K562 (cell line): Measurements from ENCODE around the gene ARHGAP31. TPM values are rescaled to one million over a fixed set of nuclear protein-coding genes. Genes with fewer than 3 reads are reported as not detected.

Source experiments
- ATAC-seq: fragments of 200-7000 bp; cut with Tn5 transposase; 3 replicates; pipeline ENCODE4 v1.9.1; 2020; ENCODE audit warnings: moderate library complexity
- BruUV-seq: library from RNA; stranded (reverse); fragments of 400-500 nt; replicated peaks from 2 replicates; lab custom pipeline; 2021; lab: Mats Ljungman, UMichigan
- CTCF ChIA-PET: fragments of 300-600 bp; formaldehyde crosslinking; extraction: SDS; loops from one replicate; lab custom pipeline; 2021; ENCODE audit warnings: low intra/inter-chr PET ratio; lab: Yijun Ruan, JAX
- POLR2A ChIA-PET: fragments of 300-600, 350-650 bp; sonication (Branson Sonifier 250); formaldehyde crosslinking; extraction: SDS; loops from one replicate; lab custom pipeline; 2021; ENCODE audit warnings: antibody characterized with exemption, inconsistent platforms; lab: Yijun Ruan, JAX
- DNase-seq, 4 experiments: peaks; one replicate each; pipeline versions ENCODE4 v3.0.0 to v3.0.0-alpha.2; 2011 to 2018; ENCODE audit warnings: low spot score in 3 of 4, mixed read lengths in 3 of 4; ENCODE audit errors: extremely low read depth in 1 of 4
- FAIRE-seq: peaks from 2 replicates; lab custom pipeline; 2011; peaks lifted over from hg19 to GRCh38; lab: Jason Lieb, UNC
- H2AFZ ChIP-seq: 2 replicates; pipeline ENCODE4 v1.6.0; 2011; ENCODE audit warnings: low read depth, low read length, control low read depth, inconsistent platforms
- H3K27ac ChIP-seq: fragments of 200-600 bp; 3 replicates; pipeline ENCODE4 v1.8.0; 2011; ENCODE audit warnings: low read depth, mild to moderate bottlenecking, control low read depth, inconsistent platforms, low read length, moderate library complexity, mixed read lengths; ENCODE audit errors: extremely low read depth
- H3K27me3 ChIP-seq, 2 experiments: fragments of 300-600 bp in 1 of 2; 2 replicates in 1 of 2; 3 replicates in 1 of 2; pipeline versions ENCODE4 v1.6.0 to v1.8.0; 2011; ENCODE audit warnings: inconsistent platforms in 2 of 2, low read length in 2 of 2, mild to moderate bottlenecking in 1 of 2, mixed read lengths in 1 of 2, moderate library complexity in 1 of 2; ENCODE audit not compliant: control insufficient read depth in 2 of 2, insufficient read depth in 2 of 2
- H3K36me3 ChIP-seq: fragments of 300-600 bp; 3 replicates; pipeline ENCODE4 v1.8.0; 2011; ENCODE audit warnings: mild to moderate bottlenecking, low read length, inconsistent platforms; ENCODE audit not compliant: control insufficient read depth, insufficient read depth
- H3K4me1 ChIP-seq, 2 experiments: fragments of 200-600 bp in 1 of 2; replicated peaks in 1 of 2; 2 replicates in 1 of 2; 3 replicates in 1 of 2; pipeline versions ENCODE4 v1.5.1 to v1.8.0; 2011; ENCODE audit warnings: inconsistent platforms in 2 of 2, low read length in 2 of 2, mild to moderate bottlenecking in 1 of 2, mixed read lengths in 1 of 2, moderate library complexity in 1 of 2; ENCODE audit not compliant: control insufficient read depth in 2 of 2, insufficient read depth in 2 of 2
- H3K4me2 ChIP-seq: 2 replicates; pipeline ENCODE4 v1.6.1; 2011; ENCODE audit warnings: low read length, control low read depth, inconsistent platforms, mixed read lengths; ENCODE audit not compliant: insufficient read depth
- H3K4me3 ChIP-seq: fragments of 200-600 bp; sonication (generic), shearing (Covaris generic); 2 replicates; pipeline ENCODE4 v1.5.1; 2016; ENCODE audit warnings: control low read depth, inconsistent platforms
- H3K79me2 ChIP-seq: fragments of 200-600 bp; 3 replicates; pipeline ENCODE4 v1.8.0; 2011; ENCODE audit warnings: low read length, inconsistent platforms; ENCODE audit not compliant: control insufficient read depth, insufficient read depth
- H3K9ac ChIP-seq, 2 experiments: 2 replicates each; pipeline versions ENCODE4 v1.6.0 to v1.6.1; 2011; ENCODE audit warnings: low read depth in 2 of 2, low read length in 2 of 2, control low read depth in 1 of 2, inconsistent platforms in 1 of 2, mild to moderate bottlenecking in 1 of 2, mixed read lengths in 1 of 2; ENCODE audit not compliant: insufficient read depth in 1 of 2
- H3K9me1 ChIP-seq: one replicate; pipeline ENCODE4 v1.6.0; 2011; ENCODE audit warnings: inconsistent platforms, mild to moderate bottlenecking, low read length, moderate library complexity; ENCODE audit not compliant: control insufficient read depth, insufficient read depth
- H3K9me3 ChIP-seq: replicated peaks from 2 replicates; pipeline ENCODE4 v1.5.1; 2011; ENCODE audit warnings: low read depth, low read length, inconsistent platforms; ENCODE audit not compliant: control insufficient read depth, insufficient read depth
- H4K20me1 ChIP-seq: replicated peaks from 2 replicates; pipeline ENCODE4 v1.6.1; 2011; ENCODE audit warnings: low read length, inconsistent platforms, mixed read lengths; ENCODE audit not compliant: control insufficient read depth, insufficient read depth
- CHAMP1 ChIP-seq: fragments of 450-650 bp; IDR thresholded peaks from 2 replicates; pipeline ENCODE4 v1.6.1; 2016; ENCODE audit warnings: mild to moderate bottlenecking
- ESRRB ChIP-seq: fragments of 250-450 bp; sonication (Bioruptor Pico); IDR thresholded peaks from 2 replicates; pipeline ENCODE4 v1.5.0; 2020; ENCODE audit warnings: mild to moderate bottlenecking, moderate library complexity, borderline replicate concordance
- HMG20A ChIP-seq: fragments of 450-650 bp; formaldehyde crosslinking; conservative IDR thresholded peaks from 2 replicates; pipeline ENCODE4 v1.4.0; 2020; ENCODE audit warnings: mild to moderate bottlenecking, mixed read lengths
- KLF13 ChIP-seq: fragments of 450-650 bp; IDR thresholded peaks from 2 replicates; pipeline ENCODE4 v1.6.1; 2016; ENCODE audit warnings: missing genetic modification characterization, low read depth, mild to moderate bottlenecking, missing compliant biosample characterization, moderate library complexity, borderline replicate concordance
- MAZ ChIP-seq, 2 experiments: fragments of 450-650 bp in 1 of 2; sonication (generic) in 1 of 2; formaldehyde crosslinking; IDR thresholded peaks in 1 of 2; conservative IDR thresholded peaks in 1 of 2; 2 replicates each; pipeline versions ENCODE4 v1.4.0 to v1.5.0; 2020; ENCODE audit warnings: mild to moderate bottlenecking in 1 of 2, missing genetic modification reagents in 1 of 2
- SMAD2 ChIP-seq: fragments of 150-350 bp; IDR thresholded peaks from 2 replicates; pipeline ENCODE4 v1.6.1; 2014; ENCODE audit warnings: low read depth, mild to moderate bottlenecking, low read length
- SRSF9 ChIP-seq: fragments of 200-400 bp; formaldehyde crosslinking; IDR thresholded peaks from 2 replicates; pipeline ENCODE4 v1.6.1; 2017; ENCODE audit warnings: low read depth, low read length, borderline replicate concordance
- ZNF143 ChIP-seq: sonication (generic); formaldehyde crosslinking; IDR thresholded peaks from 2 replicates; pipeline ENCODE4 v1.9.0; 2022; ENCODE audit warnings: mild to moderate bottlenecking, missing genetic modification reagents
- ZNF277 ChIP-seq: fragments of 250-450 bp; sonication (Bioruptor Pico); IDR thresholded peaks from 2 replicates; pipeline ENCODE4 v1.8.0; 2022; ENCODE audit warnings: inconsistent platforms, mild to moderate bottlenecking, moderate library complexity, borderline replicate concordance
- ZNF586 ChIP-seq: fragments of 450-650 bp; formaldehyde crosslinking; conservative IDR thresholded peaks from 2 replicates; pipeline ENCODE4 v1.4.0; 2020; ENCODE audit warnings: mild to moderate bottlenecking, moderate library complexity
- WGBS: fragments of 100-300 bp; shearing (Covaris generic); methylation state at CpG from one replicate; pipeline ENCODE4 v1.1.6; 2016; ENCODE audit warnings: low coverage, mixed read lengths; ENCODE audit not compliant: insufficient coverage; ENCODE audit errors: missing lambda C conversion rate; 5-methylcytosine and 5-hydroxymethylcytosine counted together
- in situ Hi-C: fragments of 300-500 bp; cut with MboI; formaldehyde crosslinking; loops from 4 replicates; pipeline ENCODE4 v1.15.0; 2018; ENCODE audit warnings: inconsistent platforms, mixed read lengths
- intact Hi-C: fragments of 100-400 bp; cut with micrococcal nuclease; formaldehyde crosslinking; loops from 2 replicates; pipeline ENCODE4 v1.14.2; 2022
- polyA plus RNA-seq, 8 experiments: library from polyadenylated mRNA; depleted of rRNA in 4 of 8; stranded (reverse) in 5 of 8; unstranded in 3 of 8; fragments of >200 nt; fragmentation: Nextera tagmentation in 2 of 8; fragmentation: Illumina TruSeq in 1 of 8; extraction: Ambion mirVana in 2 of 8; extraction: Trizol in 1 of 8; gene quantifications; 2 replicates each; pipeline versions ENCODE4 v1.2.1 to v1.2.3, GENCODE V29; 2011 to 2014; ENCODE audit warnings: inconsistent platforms in 1 of 8, missing spikeins in 1 of 8
- total RNA-seq, 7 experiments: library from RNA; depleted of rRNA in 6 of 7; stranded (reverse); fragments of >200 nt in 6 of 7; fragmentation: Illumina TruSeq in 2 of 7; extraction: Trizol in 2 of 7; gene quantifications; 2 replicates each; pipeline versions ENCODE4 v1.2.1 to v1.2.3, GENCODE V29; 2011 to 2021; ENCODE audit warnings: low replicate concordance in 1 of 7
- TF ChIP-seq, protein P1 (sequence below): fragments of 450-650 bp; IDR thresholded peaks from 2 replicates; pipeline ENCODE4 v1.6.1; 2016; ENCODE audit warnings: antibody characterized with exemption

Gene ARHGAP31
- total and polyA plus RNA-seq, 9 of the 15 experiments (the other 6 are each of a cell fraction or from before 2014, with no cell fraction given), result under 0.01 to 0.13 (median 0.06) TPM; not detected in 5

DNA sequence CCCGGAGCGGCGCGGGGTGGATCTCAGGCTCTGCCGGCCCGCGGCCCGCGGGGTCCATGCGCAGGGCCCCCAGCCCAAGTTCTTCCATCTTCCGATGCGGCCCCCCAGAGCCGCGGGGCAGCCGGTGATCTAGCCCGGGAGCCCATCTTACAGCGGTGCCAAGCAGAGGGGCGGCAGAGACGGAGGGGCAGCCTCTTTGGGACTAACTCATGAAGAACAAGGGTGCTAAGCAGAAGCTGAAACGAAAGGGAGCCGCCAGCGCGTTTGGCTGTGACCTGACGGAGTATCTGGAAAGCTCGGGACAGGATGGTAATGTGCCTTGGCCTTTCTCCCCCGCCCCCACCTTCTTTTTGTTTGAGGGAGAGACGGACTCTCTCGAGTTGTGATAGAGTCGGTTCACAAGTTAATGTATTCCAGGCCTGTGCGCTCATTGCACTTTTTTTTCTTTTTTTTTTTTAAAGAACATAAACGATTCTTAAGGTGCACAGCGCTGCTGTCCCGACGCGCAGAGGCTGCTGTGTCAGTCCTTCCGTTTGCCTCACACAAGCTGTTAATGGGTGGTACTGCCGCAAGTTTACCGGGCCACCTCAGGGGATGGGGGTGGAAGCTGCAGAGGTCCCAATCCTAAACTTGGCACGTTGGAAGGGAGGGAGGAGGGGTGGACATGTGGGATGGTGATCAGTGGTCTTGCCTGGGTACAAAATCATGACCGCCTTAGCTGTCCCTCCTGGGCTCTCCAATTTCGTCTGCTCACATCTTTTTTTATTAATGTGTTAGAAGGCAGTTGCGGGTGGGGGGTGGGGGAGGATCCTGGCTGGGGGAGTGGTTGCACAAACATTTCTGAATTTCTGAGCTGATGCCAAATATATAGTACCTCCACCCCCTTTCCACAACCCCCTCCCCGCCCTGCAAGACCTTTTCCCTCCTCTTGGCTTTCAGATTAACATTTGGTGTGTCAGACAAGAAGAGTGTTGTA lies 801 bp downstream of the ARHGAP31 start (continued):
- no peak for TF ChIP-seq CHAMP1

DNA sequence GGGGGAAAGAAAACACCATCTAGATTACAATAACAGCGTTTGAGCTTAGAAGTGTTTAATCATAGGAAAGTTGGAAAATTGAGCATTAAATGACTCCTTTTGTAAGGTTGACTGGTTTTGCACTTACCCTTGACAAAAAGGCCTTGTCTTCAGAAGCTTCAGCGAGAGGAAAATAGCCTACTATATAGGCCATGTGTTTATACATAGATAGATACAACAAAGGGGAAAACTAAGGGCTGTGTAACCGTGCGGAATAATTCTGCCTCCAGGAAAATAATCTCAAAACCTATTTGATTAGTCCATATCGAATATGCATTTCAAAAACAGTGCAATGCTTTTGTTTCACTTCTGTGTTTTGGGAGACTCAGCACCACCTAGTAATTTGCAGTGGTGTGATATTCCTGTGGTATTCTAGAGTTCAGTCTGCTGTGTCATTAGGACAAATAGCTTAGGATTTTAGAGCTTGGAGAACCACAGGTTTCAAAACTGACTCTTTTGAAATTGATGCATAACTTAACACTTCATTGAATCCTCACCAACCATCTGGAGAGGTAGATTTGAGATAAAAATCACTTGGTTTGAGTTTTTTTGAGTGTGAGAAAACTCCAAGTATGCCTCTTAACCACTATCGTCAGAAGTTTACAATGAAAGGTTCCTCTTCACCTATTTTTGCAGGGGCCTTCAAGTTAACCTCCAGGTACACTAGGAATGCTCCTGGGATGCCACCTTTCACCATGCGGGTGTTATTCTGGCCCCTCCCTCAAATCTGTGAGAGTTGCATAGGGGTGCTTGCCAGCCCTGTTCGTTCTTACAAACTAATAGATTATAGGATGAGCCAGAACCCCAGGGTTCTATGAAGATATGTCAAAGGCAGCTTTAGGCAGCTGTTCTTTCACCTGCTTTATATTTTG lies 1.9 kb downstream of the ARHGAP31 start:
- no peak overlapping the region for H3K9ac ChIP-seq
- no peak for DNase-seq
- no peaks in the 10 kb centered on the region for H3K9me1 ChIP-seq
- FAIRE-seq, result no peak
- in situ Hi-C loops, result no loop called here
- no TSS peak for BruUV-seq
- WGBS, result 33% methylated on average over 7 of the region's 8 CpGs
- no peaks in the 10 kb centered on the region for H3K9me3 ChIP-seq
- no peaks in the 10 kb centered on the region for H4K20me1 ChIP-seq
- ChIA-PET CTCF (no interaction called here), POLR2A (interaction anchor here (0.7 kb wide), 1 partner anchor 72 kb away, joined by 5 read pairs; no protein-coding TSS in a partner anchor)
- H3K36me3 ChIP-seq, result no peaks in the 10 kb centered on the region
- no peak overlapping the region for H3K27ac ChIP-seq
- ATAC-seq, result no peak
- H3K4me2 ChIP-seq, result no peak overlapping the region
- intact Hi-C loops, result no loop called here
- no peak overlapping the region for H2AFZ ChIP-seq
- peaks cover 0 to 2% of the 10 kb centered on the region in 2 experiments; a peak in 2 of 5 replicates for H3K27me3 ChIP-seq
- H3K79me2 ChIP-seq, result no peaks in the 10 kb centered on the region
- peaks cover 0 to 14% of the 10 kb centered on the region in 2 experiments; a peak in 2 of 5 replicates for H3K4me1 ChIP-seq
- no peak overlapping the region for H3K4me3 ChIP-seq
- no peak for TF ChIP-seq SMAD2
- TF ChIP-seq ESRRB (CRISPR knock-in tag), result no peak
- no peak for TF ChIP-seq HMG20A (CRISPR knock-in tag)
- no peak for TF ChIP-seq SRSF9
- TF ChIP-seq ZNF277 (CRISPR knock-in tag), result no peak
- TF ChIP-seq ZNF143 (CRISPR knock-in tag), result no peak
- TF ChIP-seq KLF13 (tag), result no peak
- no peak for TF ChIP-seq ZNF586
- TF ChIP-seq, protein P1, sequence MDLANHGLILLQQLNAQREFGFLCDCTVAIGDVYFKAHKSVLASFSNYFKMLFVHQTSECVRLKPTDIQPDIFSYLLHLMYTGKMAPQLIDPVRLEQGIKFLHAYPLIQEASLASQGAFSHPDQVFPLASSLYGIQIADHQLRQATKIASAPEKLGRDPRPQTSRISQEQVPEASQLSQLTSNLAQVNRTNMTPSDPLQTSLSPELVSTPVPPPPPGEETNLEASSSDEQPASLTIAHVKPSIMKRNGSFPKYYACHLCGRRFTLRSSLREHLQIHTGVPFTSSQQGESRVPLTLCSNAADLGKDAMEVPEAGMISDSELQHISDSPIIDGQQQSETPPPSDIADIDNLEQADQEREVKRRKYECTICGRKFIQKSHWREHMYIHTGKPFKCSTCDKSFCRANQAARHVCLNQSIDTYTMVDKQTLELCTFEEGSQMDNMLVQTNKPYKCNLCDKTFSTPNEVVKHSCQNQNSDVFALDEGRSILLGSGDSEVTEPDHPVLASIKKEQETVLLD, result no peak
- TF ChIP-seq MAZ (CRISPR knock-in tag; conservative IDR thresholded peaks at IDR 0.05 in 1 of 2, IDR thresholded peaks at IDR 0.05 in 1 of 2), result no peak
